HG02840 (cell line): Measurements from ENCODE around the gene EGFLAM.

Source experiments
- ATAC-seq: cut with Tn5 transposase; IDR thresholded peaks from one replicate; pipeline ENCODE4 v1.9.1; 2021; ENCODE audit warnings: mild to moderate bottlenecking, moderate library complexity, moderate number of reproducible peaks; ENCODE audit not compliant: unreplicated experiment, low FRiP score

EGFLAM gene

DNA sequence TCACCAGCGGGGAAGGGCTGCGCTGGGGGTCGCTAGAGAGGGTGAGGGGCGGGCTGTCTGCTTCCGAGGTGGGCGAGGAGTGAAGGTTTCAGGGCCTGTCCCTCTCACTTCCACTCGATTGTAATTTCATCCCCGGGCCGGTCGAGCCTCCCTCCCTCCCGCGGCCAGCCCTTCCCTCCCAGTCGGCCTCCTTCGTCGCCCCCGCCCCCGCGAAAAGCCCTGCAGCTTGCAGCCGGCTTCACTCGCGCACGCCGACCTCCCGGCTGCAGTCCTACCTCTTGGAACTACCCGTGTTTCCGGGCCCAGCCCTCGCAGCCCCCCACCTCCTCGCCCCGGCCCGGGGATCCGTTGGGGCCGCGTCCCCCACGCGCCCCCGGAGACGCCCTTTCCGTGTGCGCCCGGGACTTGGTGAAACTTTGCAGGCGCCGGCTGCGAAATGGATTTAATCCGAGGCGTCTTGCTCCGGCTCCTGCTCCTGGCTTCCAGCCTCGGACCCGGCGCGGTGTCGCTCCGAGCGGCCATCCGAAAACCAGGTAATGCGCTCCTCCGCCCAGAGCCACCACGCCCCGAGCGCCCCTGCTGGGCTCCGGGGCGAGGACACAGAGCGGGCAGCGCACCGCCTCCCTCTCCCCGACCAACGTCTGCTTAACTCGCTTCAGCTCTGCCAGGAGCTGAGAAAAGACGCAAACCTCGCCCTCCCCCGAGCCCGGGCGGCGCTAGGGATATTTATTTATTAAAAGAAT lies at the start of gene EGFLAM:
Gene EGFLAM, plus strand, starts transcription at position 241 of the 743 bp plus-strand sequence. Its CDS starts 196 bp downstream, at position 437.
- ATAC-seq, result no peak

DNA sequence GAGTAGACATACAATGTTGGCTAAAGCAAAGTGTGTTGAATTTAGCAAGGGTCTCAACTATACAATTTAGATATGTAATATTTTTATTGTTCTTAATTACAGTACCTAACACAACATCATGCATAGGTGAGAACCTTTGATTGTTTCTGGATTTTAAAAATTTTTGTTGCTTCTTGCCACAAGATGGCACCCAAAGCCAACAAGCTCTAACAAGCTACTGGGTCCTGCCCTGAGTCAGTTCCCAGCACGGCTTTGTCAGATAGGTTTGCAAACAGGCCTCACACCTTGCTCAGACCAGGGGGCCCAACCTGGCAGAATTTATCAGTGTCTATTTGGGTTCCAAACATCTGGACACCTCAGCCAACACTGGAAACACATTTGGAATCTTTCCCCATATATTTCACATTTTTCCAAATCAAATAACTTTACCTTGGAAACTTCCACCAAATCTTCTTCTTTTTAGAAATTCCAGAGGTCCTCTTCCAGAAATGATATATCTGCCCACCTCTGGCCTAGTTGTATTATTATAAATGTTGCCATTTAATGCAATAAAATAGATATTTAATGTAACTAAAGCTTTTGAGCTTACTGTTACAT lies 49.5 kb upstream of the EGFLAM start:
- no peak for ATAC-seq

DNA sequence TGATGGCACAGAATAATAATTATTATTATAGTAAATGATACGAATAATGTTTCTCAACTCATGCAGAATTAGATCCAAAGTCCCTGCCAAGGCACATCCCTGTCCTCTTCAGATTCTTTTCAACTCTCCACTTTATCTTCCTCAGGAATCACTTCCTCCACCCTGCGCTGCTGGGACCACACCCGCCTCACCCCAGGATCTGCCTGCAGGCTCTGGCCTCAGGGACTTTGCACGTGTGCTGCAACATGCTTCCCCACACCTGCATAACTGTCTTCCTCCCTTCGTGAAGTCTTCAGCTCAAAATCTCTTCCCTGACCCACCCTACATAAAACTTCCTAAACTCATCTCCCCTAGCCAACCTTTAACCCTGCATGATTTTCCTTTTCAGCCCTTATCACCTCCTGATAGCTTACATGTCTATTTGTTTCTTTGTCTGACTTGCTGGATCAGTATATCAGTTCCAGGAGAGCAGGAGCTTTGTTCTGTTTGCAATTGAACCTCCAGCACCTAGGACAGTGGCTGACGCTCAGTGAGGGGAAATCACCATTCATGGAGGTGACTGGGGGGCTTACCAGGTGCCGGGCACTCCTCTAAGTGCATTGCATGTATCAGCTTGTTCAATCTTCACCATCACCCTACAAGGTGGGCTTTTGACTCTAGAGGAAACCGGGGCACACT lies 47.5 kb upstream of the EGFLAM start:
- no peak for ATAC-seq

DNA sequence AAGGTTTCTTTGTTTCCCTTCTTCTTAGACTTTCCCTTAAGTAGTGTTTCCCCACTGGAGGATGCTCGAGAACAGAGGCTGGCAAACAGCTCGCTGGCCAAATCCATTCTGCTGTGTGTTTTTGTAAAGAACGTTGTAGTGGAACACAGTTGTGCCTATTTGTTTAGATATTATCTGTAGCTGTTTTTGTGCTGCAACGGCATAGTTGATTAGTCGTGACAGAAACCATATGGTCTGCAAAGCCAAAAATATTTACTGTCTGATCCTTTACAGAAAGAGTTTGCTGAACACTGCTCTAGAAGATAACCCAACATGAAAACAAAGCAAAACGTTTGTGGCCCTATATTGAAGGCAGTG lies 47.0 kb upstream of the EGFLAM start:
- ATAC-seq, result no peak

DNA sequence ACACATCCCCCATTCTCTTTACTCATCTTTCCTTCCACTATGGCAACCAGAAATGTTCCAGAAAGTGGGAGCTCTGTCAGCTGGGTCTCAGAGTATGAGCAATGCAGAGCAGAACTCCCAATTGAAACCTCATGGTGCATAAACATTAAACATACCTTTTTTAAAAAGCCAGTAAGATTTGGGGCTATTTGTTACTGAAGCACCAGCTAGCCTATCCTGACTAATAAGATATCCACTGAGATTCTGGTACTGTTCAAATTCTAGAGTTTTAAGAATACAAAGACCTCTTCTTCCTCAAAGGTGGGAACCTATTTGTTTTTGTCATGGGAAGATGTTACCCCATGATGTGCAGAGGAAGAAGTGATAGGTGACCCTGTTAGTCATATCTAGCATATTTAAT lies 46.1 kb upstream of the EGFLAM start:
- ATAC-seq, result no peak

DNA sequence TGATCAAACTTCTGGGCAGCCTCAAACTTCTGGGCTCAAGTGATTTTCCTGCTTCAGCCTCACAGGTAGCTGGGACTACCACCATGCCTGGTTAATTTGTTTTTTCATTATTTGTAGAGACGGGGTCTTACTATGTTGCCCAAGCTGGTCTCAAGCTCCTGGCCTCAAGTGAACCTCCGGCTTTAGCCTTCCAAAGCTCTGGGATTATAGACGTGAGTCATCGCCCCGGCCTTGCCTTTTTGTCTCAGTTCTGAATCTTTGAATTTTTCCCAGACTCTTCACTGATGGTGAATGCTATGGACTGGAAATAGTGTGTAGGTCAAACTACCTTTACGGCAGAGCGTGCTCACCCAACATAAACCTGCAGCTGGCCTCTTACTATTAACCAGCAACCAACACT lies 32.3 kb upstream of the EGFLAM start:
- ATAC-seq, result no peak

DNA sequence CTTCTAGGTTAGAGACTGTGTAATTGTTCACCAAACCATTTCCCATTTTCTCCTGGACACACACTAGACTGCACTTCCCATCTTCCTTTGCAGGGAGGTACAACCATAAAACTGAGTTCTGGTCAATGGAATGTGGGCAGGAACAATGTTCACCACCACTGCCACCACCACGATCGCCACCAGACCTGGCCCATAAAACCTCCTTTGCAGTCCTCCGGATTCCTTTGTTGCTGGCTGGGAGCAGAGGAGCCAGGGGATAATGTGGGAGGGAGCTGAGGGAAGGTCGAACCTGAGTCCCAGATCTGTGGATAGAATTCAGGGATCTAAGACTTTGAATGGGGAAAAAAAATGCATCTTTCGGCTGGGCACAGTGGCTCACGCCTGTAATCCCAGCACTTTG lies 29.4 kb upstream of the EGFLAM start:
- no peak for ATAC-seq

DNA sequence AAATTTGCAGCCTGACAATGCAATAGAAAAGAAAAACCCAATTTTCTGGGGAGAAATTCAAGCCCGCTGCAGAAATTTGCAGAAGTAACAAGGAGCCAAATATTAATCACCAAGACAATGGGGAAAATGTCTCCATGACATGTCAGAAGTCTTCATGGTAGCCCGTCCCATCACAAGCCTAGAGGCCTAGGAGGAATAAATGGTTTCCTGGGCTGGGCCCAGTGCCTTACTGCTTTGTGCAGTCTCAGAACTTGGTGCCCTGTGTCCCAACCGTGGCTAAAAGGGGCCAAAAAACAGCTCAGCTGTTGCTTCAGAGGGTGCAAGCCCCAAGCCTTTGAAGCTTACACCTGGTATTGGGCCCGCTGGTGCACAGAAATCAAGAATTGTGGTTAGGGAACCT lies 23.6 kb upstream of the EGFLAM start:
- ATAC-seq, result no peak

DNA sequence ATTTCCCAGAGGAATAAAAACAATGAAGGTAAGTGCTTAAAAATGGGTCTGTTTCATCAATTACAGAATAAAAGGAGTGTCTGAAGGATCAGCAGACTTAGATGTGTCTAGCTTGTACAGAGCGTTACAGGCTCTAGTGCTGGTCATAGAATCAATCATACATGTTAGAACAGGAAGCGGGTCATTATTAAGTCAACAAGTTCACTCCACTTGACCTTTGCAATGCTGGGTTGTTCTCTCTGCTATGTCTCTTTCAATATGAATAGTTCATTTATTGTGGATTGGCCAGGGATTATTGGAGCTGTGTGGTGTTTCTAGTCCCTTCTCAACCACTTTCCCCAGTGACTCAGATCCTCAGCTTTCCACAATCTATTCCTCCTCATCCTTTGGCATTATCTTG lies 20.7 kb upstream of the EGFLAM start:
- no peak for ATAC-seq

DNA sequence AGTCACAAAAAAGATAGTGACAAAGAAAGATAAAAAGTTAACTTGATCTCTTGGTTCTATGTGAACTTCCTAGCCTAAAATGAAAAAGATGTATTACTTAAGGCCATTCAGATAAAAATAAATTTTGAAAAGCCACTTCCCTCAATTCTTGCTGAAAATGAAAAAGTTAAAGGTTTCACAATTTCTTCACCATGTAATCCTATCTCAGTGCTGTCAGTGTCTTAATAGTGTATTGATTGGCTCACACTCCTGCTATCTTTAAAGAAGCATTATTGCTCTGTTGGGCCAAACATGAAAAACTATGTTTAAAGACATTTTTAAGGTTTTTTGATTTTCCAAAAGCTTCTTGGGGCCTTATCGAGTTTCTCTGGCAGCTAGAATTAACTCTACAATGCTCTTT lies 18.1 kb upstream of the EGFLAM start:
- ATAC-seq, result no peak

DNA sequence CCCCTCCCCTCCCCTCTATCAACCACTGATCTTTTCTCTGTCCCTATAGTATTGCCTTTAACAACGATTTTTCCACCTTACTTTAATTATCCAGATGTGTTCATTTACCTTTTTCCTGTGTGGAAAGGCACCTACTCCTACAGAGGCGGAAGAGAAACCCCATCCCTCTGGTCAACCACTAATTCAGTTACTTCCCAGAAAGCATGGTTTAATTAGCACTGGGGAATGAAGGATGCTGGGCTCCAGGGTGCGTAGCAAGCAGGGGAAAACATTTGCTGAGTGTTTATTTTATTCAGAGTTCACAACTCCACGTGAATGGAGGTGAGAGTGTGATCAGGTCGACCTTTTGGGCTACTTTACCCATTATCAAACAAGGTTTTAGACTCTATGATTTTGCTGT lies 16.7 kb upstream of the EGFLAM start:
- no peak for ATAC-seq

DNA sequence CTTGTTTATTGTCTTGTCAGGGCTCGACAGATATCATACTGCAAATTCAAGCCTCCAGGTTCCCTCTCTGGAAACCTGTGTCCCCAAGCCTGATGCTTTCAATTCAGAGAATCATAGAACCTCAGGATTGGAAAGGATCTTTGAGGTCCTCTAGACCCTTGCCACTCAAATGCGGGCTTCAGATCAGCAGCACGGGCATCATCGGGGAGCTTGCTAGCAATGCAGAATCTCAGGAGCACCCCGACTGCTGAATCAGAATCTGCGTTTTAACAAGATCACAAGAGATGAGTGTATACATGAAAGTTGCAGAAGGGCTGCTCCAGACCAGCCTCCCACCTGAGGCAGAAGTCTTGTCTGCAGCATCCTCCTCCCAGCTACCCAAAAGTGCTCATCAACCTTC lies 13.1 kb upstream of the EGFLAM start:
- ATAC-seq, result no peak

DNA sequence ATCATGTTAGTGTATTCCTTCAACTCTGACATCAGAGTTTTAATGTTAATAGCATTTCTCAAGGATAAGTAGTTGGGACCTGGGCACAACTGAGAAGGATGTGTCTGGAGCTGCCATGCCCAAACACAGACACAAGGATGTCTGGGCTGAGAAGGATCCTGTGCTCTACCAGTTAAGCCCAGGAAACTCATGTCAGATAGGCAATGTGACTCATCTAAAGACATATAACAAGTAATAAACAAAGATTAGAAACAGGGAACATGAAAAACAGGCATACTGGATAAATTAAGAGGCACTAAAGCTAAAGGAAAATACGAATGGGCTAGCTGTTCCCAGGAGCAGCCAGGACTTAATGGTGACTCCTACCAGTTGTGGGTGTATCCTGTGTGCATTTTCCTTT lies 9.1 kb upstream of the EGFLAM start:
- no peak for ATAC-seq

DNA sequence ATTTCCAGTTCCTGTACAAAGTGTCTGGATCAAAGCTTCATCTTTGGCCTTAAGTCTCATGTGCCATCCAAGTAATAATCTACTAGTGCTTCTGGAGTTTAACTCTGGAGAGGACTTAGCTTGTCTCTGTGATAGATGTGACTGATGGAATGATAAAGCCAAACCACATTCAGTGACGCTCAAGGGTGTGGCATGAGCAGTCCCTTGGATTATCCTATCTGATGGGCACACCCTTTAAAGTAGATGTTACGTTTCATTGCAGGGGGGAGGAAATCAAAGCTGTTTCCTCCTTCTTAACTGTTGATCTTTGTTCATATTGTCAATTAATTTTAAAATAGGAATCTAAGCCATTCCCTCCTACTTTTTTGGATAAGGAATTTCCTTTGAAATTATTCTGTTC lies 8.5 kb upstream of the EGFLAM start:
- ATAC-seq, result no peak

DNA sequence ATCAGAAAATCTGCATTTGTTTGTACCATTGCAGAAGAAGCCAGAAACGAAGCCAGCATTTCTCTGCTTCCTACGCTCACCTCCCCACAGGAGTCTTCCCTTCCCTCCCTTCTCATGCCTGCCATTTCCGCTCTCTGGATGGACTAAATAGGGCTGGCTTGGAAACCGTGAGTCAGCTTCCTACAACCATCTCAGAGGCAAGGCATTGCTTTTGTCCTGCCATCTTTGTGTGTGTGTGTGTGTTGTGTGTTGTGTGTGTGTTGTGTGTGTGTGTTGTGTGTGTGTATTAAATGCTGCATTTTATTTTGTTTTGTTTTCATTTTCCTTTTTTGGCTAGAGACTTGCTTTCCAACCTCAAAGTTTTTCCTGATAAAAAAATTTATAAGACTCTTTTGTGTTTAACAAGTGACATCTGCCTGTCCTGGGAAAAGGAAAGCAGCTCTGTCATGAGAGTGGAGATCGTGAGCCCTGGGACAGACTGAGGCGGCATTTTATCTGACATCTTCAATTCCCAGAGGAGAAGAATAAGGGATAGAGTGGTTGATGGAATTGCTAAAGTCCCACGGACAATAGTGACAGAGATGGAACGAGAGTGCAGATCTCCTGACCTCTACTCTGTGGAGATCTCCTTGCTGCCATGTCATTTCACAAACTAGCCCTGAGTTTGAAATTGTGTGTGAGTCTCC lies 7.5 kb upstream of the EGFLAM start:
- no peak for ATAC-seq

DNA sequence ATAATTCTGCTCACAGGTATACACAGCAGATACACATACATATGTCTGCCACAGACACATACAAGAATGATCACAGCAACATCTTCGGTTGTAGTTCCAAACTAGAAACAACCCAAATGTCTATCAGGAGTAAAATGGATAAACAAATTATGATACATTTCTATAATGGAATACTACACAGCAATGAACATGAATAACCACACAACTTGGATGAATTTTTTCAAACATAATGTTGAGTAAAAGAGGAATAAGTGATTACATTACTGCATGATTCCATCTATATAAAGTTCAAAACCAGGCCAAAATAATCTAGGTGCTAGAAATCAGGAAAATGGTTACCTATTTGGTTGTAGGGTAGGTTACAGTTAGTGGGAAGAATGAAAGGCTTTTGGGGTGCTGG lies 4.6 kb upstream of the EGFLAM start:
- no peak for ATAC-seq

DNA sequence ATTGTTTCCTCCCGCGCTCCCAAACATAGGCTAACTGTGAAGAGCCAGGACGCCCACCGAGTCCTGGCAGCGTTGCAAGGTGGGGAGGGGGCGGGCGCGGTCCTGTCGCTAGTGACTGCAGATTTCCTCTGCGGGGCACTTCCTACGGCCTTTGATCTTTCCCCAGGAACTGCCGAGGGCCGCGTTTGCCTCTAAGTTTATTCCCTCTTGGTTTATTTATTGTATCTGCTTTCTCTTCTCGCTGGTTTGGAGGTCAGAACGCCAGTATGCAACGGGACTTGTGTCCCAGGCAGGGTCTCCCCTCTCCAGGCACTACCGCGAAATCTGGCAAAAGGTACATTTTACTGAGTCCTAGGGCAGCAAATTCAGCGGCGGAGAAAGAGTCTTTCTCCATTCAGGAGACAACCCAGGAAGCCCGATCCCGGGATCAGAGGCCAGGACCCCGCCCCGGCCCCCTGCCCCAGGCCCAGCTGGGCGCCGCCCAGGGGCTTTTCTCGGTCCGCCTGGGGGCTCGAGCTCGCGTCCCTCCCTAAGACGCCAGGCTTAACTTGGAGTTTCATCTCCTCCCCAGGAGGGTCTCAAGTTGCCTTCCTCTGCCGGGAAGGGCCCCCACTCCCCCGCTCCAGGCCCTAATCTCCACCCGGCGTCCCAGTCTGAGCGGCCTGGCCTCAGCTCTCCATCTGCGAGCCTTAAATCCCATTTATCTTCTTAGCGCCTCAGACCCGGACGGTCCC lies 884 bp upstream of the EGFLAM start:
- ATAC-seq, result no peak

DNA sequence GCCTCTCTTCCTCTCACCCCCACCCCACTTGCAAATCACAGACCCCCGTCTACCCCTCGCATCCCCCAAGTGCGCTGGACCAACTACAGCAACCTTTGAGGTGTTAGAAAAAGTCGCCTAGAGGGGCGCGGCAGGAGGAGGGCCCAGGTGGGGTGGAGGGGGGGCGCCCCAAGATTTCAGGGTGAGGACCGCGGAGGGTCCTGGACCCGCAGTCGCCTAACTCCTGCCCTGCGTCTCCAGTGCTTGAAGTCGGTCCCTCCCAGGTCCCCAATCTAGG lies 379 bp upstream of the EGFLAM start:
- no peak for ATAC-seq

DNA sequence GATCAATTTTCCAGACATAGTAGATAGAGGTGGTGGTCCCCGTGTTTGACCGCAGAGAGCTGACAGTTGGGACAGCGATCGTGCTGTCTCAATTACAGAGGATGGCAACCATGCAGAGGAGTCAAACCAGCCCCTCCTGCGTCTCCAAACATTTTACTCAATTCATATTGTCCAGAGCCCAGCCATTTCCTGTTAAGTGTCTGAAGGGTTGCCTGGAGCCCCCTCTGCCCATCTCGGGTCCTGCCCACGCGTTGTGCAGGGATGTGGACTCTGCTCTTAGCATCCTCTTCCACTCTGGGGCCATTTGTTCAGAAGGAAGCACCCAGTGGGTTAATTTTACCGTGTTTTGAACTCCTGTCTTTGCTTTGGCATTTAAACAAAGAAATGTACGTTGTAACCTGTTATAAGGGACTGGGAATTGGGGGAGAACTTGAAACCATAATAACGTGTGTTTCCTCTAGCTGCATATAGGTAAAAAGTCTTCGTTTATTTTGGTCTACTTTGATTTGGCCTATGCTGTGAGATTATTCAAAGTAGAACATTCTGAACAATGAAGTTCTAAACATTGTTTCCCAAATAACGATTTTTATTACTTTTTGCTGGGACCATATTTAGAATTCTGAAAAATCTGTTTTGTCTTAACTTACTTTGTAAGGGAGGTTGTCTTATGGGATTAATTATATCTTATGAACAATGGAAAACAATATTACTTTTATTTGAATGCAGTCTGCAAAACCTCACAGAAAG lies 876 bp downstream of the EGFLAM start:
- no peak for ATAC-seq

DNA sequence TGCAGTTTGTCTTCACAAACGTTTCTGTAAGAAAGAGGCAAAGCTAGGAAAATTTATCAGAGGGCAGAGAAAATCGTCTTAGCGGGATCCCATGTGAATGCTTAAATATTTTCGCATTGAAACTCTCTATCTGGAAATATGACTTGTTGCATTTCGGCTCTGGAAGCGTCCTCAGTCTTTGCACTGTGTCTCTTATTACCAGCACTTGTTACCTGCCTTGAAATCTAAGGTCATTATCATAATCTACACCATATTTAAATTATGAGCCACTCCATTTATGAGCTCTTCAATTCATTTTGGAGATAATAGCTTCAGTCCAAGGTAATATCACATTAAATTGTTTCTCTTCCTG lies 1.4 kb downstream of the EGFLAM start:
- ATAC-seq, result no peak
